NAMALWA (cell line): ENCODE results near the gene CBLC.

ENCODE experiments used
- DNase-seq: peaks from one replicate; pipeline ENCODE4 v3.0.0-alpha.2; 2015; ENCODE audit warnings: low spot score

The CBLC gene

GRCh38 chr19:44746616-44746945 lies 31.1 kb upstream of the CBLC start:
- DNase-seq = no peak

- peak; percentile 70 for DNase-seq
Observed at GRCh38 chr19:44746946-44747738, 30.5 kb upstream of the CBLC start.

GRCh38 chr19:44747739-44748425 lies 29.8 kb upstream of the CBLC start:
- DNase-seq = peak; percentile 80

GRCh38 chr19:44748426-44749254 lies 29.1 kb upstream of the CBLC start, which contains the start of gene BCL3:
TSS of gene BCL3 (plus strand) at chr19:44748708. CDS start at chr19:44748791, 83 bp downstream.
- peak; percentile 69 for DNase-seq

- DNase-seq = no peak
Observed at GRCh38 chr19:44749292-44749691, 28.4 kb upstream of the CBLC start.

GRCh38 chr19:44749994-44750393 lies 27.7 kb upstream of the CBLC start:
- no peak for DNase-seq

- DNase-seq = peak; percentile 66
Observed at GRCh38 chr19:44752123-44752815, 25.4 kb upstream of the CBLC start.

- peak; percentile 97 for DNase-seq
Observed at GRCh38 chr19:44752816-44753625, 24.7 kb upstream of the CBLC start.

- DNase-seq = no peak
Observed at GRCh38 chr19:44753626-44753931, 24.1 kb upstream of the CBLC start.

- peak; percentile 65 for DNase-seq
Observed at GRCh38 chr19:44753932-44754749, 23.5 kb upstream of the CBLC start.

- no peak for DNase-seq
Observed at GRCh38 chr19:44754750-44755080, 23.0 kb upstream of the CBLC start.

- DNase-seq = no peak
Observed at GRCh38 chr19:44755219-44755618, 22.5 kb upstream of the CBLC start.

- DNase-seq = no peak
Observed at GRCh38 chr19:44756089-44756562, 21.6 kb upstream of the CBLC start.

- DNase-seq = no peak
Observed at GRCh38 chr19:44757057-44757734, 20.5 kb upstream of the CBLC start.

GRCh38 chr19:44757735-44758505 lies 19.8 kb upstream of the CBLC start:
- no peak for DNase-seq

- no peak for DNase-seq
Observed at GRCh38 chr19:44758596-44758995, 19.1 kb upstream of the CBLC start.

- DNase-seq = no peak
Observed at GRCh38 chr19:44759083-44759804, 18.4 kb upstream of the CBLC start.

- peak; percentile 48 for DNase-seq
Observed at GRCh38 chr19:44762038-44762437, 15.7 kb upstream of the CBLC start.
